Activated CD4-positive, CD25-positive, alpha-beta regulatory T cell treated with anti-CD3 and anti-CD28 coated beads, Interleukin-2, amount 50 U/mL, for 24 hours (primary cell): ENCODE results near the gene FBXO8.
A peak's percentile ranks its signal among the peaks of the same experiment; 100 is the strongest.

Experiments
- ATAC-seq, 2 donors: fragments of 150-1000 bp; cut with Tn5 transposase; one replicate each; pipeline ENCODE4 v1.10.0; 2021; ENCODE audit warnings: mild to moderate bottlenecking in 1 of 2, moderate library complexity in 1 of 2

Gene FBXO8

GRCh38 chr4:174241162-174241561, 42.3 kb downstream of the FBXO8 start:
- ATAC-seq, result no peak

GRCh38 chr4:174236359-174236758, 47.1 kb downstream of the FBXO8 start:
- ATAC-seq, result no peak

GRCh38 chr4:174230680-174231079, 52.8 kb downstream of the FBXO8 start:
- no peak for ATAC-seq

GRCh38 chr4:174230148-174230547, 53.3 kb downstream of the FBXO8 start:
- no peak for ATAC-seq

- no peak for ATAC-seq
Observed at GRCh38 chr4:174228988-174229387, 54.5 kb downstream of the FBXO8 start.

GRCh38 chr4:174225349-174226049, 58.0 kb downstream of the FBXO8 start:
- ATAC-seq, result no peak

GRCh38 chr4:174224550-174224949, 58.9 kb downstream of the FBXO8 start:
- ATAC-seq, result no peak

- ATAC-seq, result no peak
Observed at GRCh38 chr4:174222266-174222872, 61.1 kb downstream of the FBXO8 start.

GRCh38 chr4:174218127-174218790, 65.2 kb downstream of the FBXO8 start:
- ATAC-seq, result no peak

GRCh38 chr4:174217273-174218126, 66.0 kb downstream of the FBXO8 start:
- no peak for ATAC-seq

GRCh38 chr4:174216799-174217272, 66.6 kb downstream of the FBXO8 start:
- no peak for ATAC-seq

GRCh38 chr4:174215961-174216680, 67.3 kb downstream of the FBXO8 start:
- no peak for ATAC-seq

- ATAC-seq, result no peak
Observed at GRCh38 chr4:174215057-174215456, 68.4 kb downstream of the FBXO8 start.

- ATAC-seq, result peak; percentile 41 to 50
Observed at GRCh38 chr4:174214101-174214878, 69.2 kb downstream of the FBXO8 start.

- no peak for ATAC-seq
Observed at GRCh38 chr4:174213731-174214100, 69.8 kb downstream of the FBXO8 start.

- ATAC-seq, result no peak
Observed at GRCh38 chr4:174212061-174212460, 71.4 kb downstream of the FBXO8 start.

- ATAC-seq, result no peak
Observed at GRCh38 chr4:174211622-174212044, 71.8 kb downstream of the FBXO8 start.

GRCh38 chr4:174210952-174211490, 72.4 kb downstream of the FBXO8 start:
- no peak for ATAC-seq

GRCh38 chr4:174210354-174210753, 73.1 kb downstream of the FBXO8 start:
- no peak for ATAC-seq

GRCh38 chr4:174209341-174209740, 74.1 kb downstream of the FBXO8 start:
- no peak for ATAC-seq

GRCh38 chr4:174207367-174207766, 76.1 kb downstream of the FBXO8 start:
- ATAC-seq, result peak in 1 of 2 donors; percentile 35
